Neuronal stem cell (in vitro differentiated cells): ENCODE measurements around the gene PCARE.
A peak's percentile ranks its signal among the peaks of the same experiment; 100 is the strongest.

Source experiments
- DNase-seq: peaks from one replicate; pipeline ENCODE4 v3.0.0-alpha.2; 2013; ENCODE audit warnings: low spot score
- H2AFZ ChIP-seq: one replicate; pipeline ENCODE4 v1.6.1; 2013; ENCODE audit warnings: mild to moderate bottlenecking, low read length, inconsistent platforms
- H2AK5ac ChIP-seq: 2 replicates; pipeline ENCODE4 v1.6.1; 2013; ENCODE audit warnings: low read depth, mild to moderate bottlenecking, inconsistent platforms, low read length, moderate library complexity, mixed read lengths
- H2BK120ac ChIP-seq: 2 replicates; pipeline ENCODE4 v1.6.1; 2013; ENCODE audit warnings: low read depth, mild to moderate bottlenecking, inconsistent platforms, low read length, moderate library complexity, mixed read lengths
- H2BK12ac ChIP-seq: one replicate; pipeline ENCODE4 v1.6.1; 2013; ENCODE audit warnings: low read length, inconsistent platforms
- H2BK15ac ChIP-seq: 2 replicates; pipeline ENCODE4 v1.6.1; 2013; ENCODE audit warnings: mild to moderate bottlenecking, low read length, inconsistent platforms, mixed read lengths
- H2BK5ac ChIP-seq: one replicate; pipeline ENCODE4 v1.6.1; 2013; ENCODE audit warnings: inconsistent platforms, mild to moderate bottlenecking, low read length, moderate library complexity
- H3K14ac ChIP-seq: one replicate; pipeline ENCODE4 v1.6.1; 2013; ENCODE audit warnings: low read length, inconsistent platforms
- H3K18ac ChIP-seq: 2 replicates; pipeline ENCODE4 v1.6.1; 2013; ENCODE audit warnings: low read length, inconsistent platforms
- H3K23ac ChIP-seq: 2 replicates; pipeline ENCODE4 v1.6.1; 2013; ENCODE audit warnings: low read depth, mild to moderate bottlenecking, mixed read lengths, low read length, inconsistent platforms; ENCODE audit not compliant: poor library complexity
- H3K27ac ChIP-seq: replicated peaks from 3 replicates; pipeline ENCODE4 v1.5.1; 2013; ENCODE audit warnings: low read length, inconsistent platforms
- H3K27me3 ChIP-seq, 3 experiments: 2 replicates each; pipeline ENCODE4 v1.6.1; 2013; ENCODE audit warnings: low read length in 3 of 3, mild to moderate bottlenecking in 2 of 3, inconsistent platforms in 1 of 3, low read depth in 1 of 3, mixed read lengths in 1 of 3, moderate library complexity in 1 of 3; ENCODE audit not compliant: control insufficient read depth in 3 of 3, insufficient read depth in 3 of 3
- H3K36me3 ChIP-seq, 2 donors: replicated peaks in 1 of 2; 2 replicates each; pipeline ENCODE4 v1.6.1; 2013; ENCODE audit warnings: low read length in 2 of 2; ENCODE audit not compliant: control insufficient read depth in 2 of 2, insufficient read depth in 2 of 2
- H3K4ac ChIP-seq: 2 replicates; pipeline ENCODE4 v1.6.1; 2013; ENCODE audit warnings: inconsistent platforms, mild to moderate bottlenecking, low read length, moderate library complexity
- H3K4me1 ChIP-seq, 2 donors: 1 replicate in 1 of 2; 2 replicates in 1 of 2; pipeline ENCODE4 v1.6.1; 2013; ENCODE audit warnings: low read length in 2 of 2, low read depth in 1 of 2; ENCODE audit not compliant: control insufficient read depth in 2 of 2, insufficient read depth in 1 of 2
- H3K4me2 ChIP-seq: one replicate; pipeline ENCODE4 v1.6.1; 2013; ENCODE audit warnings: mild to moderate bottlenecking, low read length, inconsistent platforms; ENCODE audit not compliant: insufficient read depth, poor library complexity, severe bottlenecking
- H3K4me3 ChIP-seq, 2 donors: 2 replicates each; pipeline ENCODE4 v1.5.1; 2013; ENCODE audit warnings: low read length in 2 of 2, mild to moderate bottlenecking in 2 of 2, inconsistent platforms in 1 of 2, moderate library complexity in 1 of 2
- H3K79me1 ChIP-seq: one replicate; pipeline ENCODE4 v1.6.1; 2013; ENCODE audit warnings: low read depth, mild to moderate bottlenecking, inconsistent platforms, low read length, moderate library complexity
- H3K9ac ChIP-seq: one replicate; pipeline ENCODE4 v1.6.1; 2013; ENCODE audit warnings: mild to moderate bottlenecking, low read depth, low read length, inconsistent platforms; ENCODE audit not compliant: poor library complexity
- H3K9me3 ChIP-seq, 2 donors: replicated peaks in 1 of 2; 2 replicates each; pipeline versions ENCODE3 to v1.6.1; 2013; ENCODE audit warnings: low read length in 2 of 2, mild to moderate bottlenecking in 2 of 2, inconsistent platforms in 1 of 2, low read depth in 1 of 2, mixed read lengths in 1 of 2, moderate library complexity in 1 of 2; ENCODE audit not compliant: control insufficient read depth in 2 of 2, insufficient read depth in 1 of 2
- H4K8ac ChIP-seq: one replicate; pipeline ENCODE4 v1.6.1; 2013; ENCODE audit warnings: low read depth, mild to moderate bottlenecking, inconsistent platforms, low read length, moderate library complexity
- H4K91ac ChIP-seq: one replicate; pipeline ENCODE4 v1.6.1; 2013; ENCODE audit warnings: low read length, low read depth, mild to moderate bottlenecking, inconsistent platforms; ENCODE audit not compliant: poor library complexity
- WGBS, 2 donors: extraction: QIAGEN DNeasy Blood & Tissue Kit; methylation state at CpG; one replicate each; pipeline ENCODE4 v1.1.7; 2013; ENCODE audit warnings: missing lambda C conversion rate in 2 of 2, mixed read lengths in 1 of 2; ENCODE audit not compliant: insufficient read length in 2 of 2, insufficient replicate concordance in 1 of 2; ENCODE audit errors: extremely low coverage in 2 of 2; 5-methylcytosine and 5-hydroxymethylcytosine counted together

The PCARE gene

GRCh38 chr2:29014811-29015421, 59.4 kb downstream of the PCARE start:
- Histone ChIP-seq H2AFZ (no peak overlapping the region), H3K18ac (no peak overlapping the region), H3K14ac (no peak overlapping the region), H3K9ac (no peak overlapping the region), H2BK120ac (no peak overlapping the region), H3K4me1 (peaks cover 17% of the 10 kb centered on the region in 2 donors), H2BK12ac (no peak overlapping the region), H2AK5ac (peak overlapping the region; percentile 66), H3K23ac (no peak overlapping the region), H3K4me2 (no peak overlapping the region), H3K27me3 (peaks cover 0 to 30% (median 0%) of the 10 kb centered on the region in 3 experiments), H3K27ac (no peak overlapping the region), H2BK15ac (no peak overlapping the region), H4K91ac (no peak overlapping the region), H3K4me3 (peak overlapping the region in 1 of 2 donors; percentile 21), H3K4ac (no peak overlapping the region), H2BK5ac (no peak overlapping the region), H3K36me3 (no peaks in the 10 kb centered on the region), H3K9me3 (no peaks in the 10 kb centered on the region), H4K8ac (no peak overlapping the region), H3K79me1 (no peaks in the 10 kb centered on the region)
- WGBS, 2 donors: no CpG with 5 or more reads among the region's 13 CpGs
- DNase-seq: no peak

GRCh38 chr2:29014331-29014730, 60.0 kb downstream of the PCARE start:
- DNase-seq: no peak
- Histone ChIP-seq H3K79me1 (no peaks in the 10 kb centered on the region), H2BK5ac (no peak overlapping the region), H2AFZ (no peak overlapping the region), H3K4me1 (peaks cover 17 to 22% of the 10 kb centered on the region in 2 donors), H2AK5ac (peak overlapping the region; percentile 66), H3K27me3 (peaks cover 0 to 30% (median 0%) of the 10 kb centered on the region in 3 experiments), H2BK12ac (no peak overlapping the region), H3K9me3 (no peaks in the 10 kb centered on the region), H3K4ac (no peak overlapping the region), H4K8ac (no peak overlapping the region), H2BK15ac (no peak overlapping the region), H2BK120ac (no peak overlapping the region), H3K4me3 (no peak overlapping the region), H3K4me2 (no peak overlapping the region), H3K36me3 (no peaks in the 10 kb centered on the region), H3K23ac (no peak overlapping the region), H3K18ac (peak overlapping the region; percentile 49), H3K27ac (no peak overlapping the region), H4K91ac (no peak overlapping the region), H3K14ac (peak overlapping the region; percentile 48), H3K9ac (no peak overlapping the region)
- WGBS, 2 donors: no CpG with 5 or more reads among the region's 8 CpGs

- Histone ChIP-seq H2BK5ac (no peak overlapping the region), H4K8ac (no peak overlapping the region), H3K9me3 (no peaks in the 10 kb centered on the region), H3K4me3 (no peak overlapping the region), H2BK120ac (no peak overlapping the region), H2BK15ac (no peak overlapping the region), H2AFZ (no peak overlapping the region), H3K36me3 (no peaks in the 10 kb centered on the region), H2BK12ac (no peak overlapping the region), H3K18ac (peak overlapping the region; percentile 46), H3K79me1 (no peaks in the 10 kb centered on the region), H4K91ac (no peak overlapping the region), H3K23ac (no peak overlapping the region), H3K4ac (no peak overlapping the region), H3K14ac (no peak overlapping the region), H3K4me1 (peaks cover 17 to 22% of the 10 kb centered on the region in 2 donors), H3K4me2 (no peak overlapping the region), H2AK5ac (no peak overlapping the region), H3K27ac (no peak overlapping the region), H3K9ac (no peak overlapping the region), H3K27me3 (peaks cover 0 to 30% (median 0%) of the 10 kb centered on the region in 3 experiments)
- no peak for DNase-seq
- WGBS, 2 donors: no CpG with 5 or more reads among the region's 11 CpGs
These were observed 61.1 kb downstream of the PCARE start for GRCh38 chr2:29013057-29013780.

- peak overlapping the region; percentile 24 for H2AK5ac ChIP-seq
- no peak overlapping the region for H2BK5ac ChIP-seq
- H3K4me2 ChIP-seq: no peak overlapping the region
- peaks cover 17 to 22% of the 10 kb centered on the region in 2 donors for H3K4me1 ChIP-seq
- no peaks in the 10 kb centered on the region for H3K36me3 ChIP-seq
- no peaks in the 10 kb centered on the region for H3K9me3 ChIP-seq
- no peak overlapping the region for H4K8ac ChIP-seq
- no peak overlapping the region for H3K4ac ChIP-seq
- no peak overlapping the region for H2AFZ ChIP-seq
- no peak overlapping the region for H3K4me3 ChIP-seq
- H4K91ac ChIP-seq: no peak overlapping the region
- peaks cover 0 to 30% (median 0%) of the 10 kb centered on the region in 3 experiments for H3K27me3 ChIP-seq
- H3K9ac ChIP-seq: no peak overlapping the region
- H2BK120ac ChIP-seq: no peak overlapping the region
- no peaks in the 10 kb centered on the region for H3K79me1 ChIP-seq
- peak overlapping the region; percentile 37 for H2BK15ac ChIP-seq
- WGBS, 2 donors: no CpG with 5 or more reads among the region's 9 CpGs
- H3K27ac ChIP-seq: no peak overlapping the region
- H3K18ac ChIP-seq: peak overlapping the region; percentile 76
- no peak for DNase-seq
- peak overlapping the region; percentile 35 for H2BK12ac ChIP-seq
- H3K23ac ChIP-seq: no peak overlapping the region
- H3K14ac ChIP-seq: no peak overlapping the region
These were observed 62.1 kb downstream of the PCARE start for GRCh38 chr2:29012211-29012681.
